H9 (cell line): Measurements from ENCODE around the gene TMEM178B. TPM values are rescaled to one million over a fixed set of nuclear protein-coding genes. Genes with fewer than 3 reads are reported as not detected.

Experiments
- DNase-seq: peaks from one replicate; pipeline ENCODE4 v3.0.0-alpha.2; 2017
- H2AFZ ChIP-seq: one replicate; pipeline ENCODE4 v1.6.1; 2013; ENCODE audit warnings: mild to moderate bottlenecking, low read length, control low read depth, moderate library complexity
- H2AK5ac ChIP-seq: 2 replicates; pipeline ENCODE4 v1.6.1; 2013; ENCODE audit warnings: low read length, control low read depth, mixed read lengths; ENCODE audit not compliant: insufficient read length
- H2BK120ac ChIP-seq: one replicate; pipeline ENCODE4 v1.6.1; 2013; ENCODE audit warnings: low read depth, mild to moderate bottlenecking, low read length, control low read depth, inconsistent platforms; ENCODE audit not compliant: poor library complexity, severe bottlenecking
- H2BK12ac ChIP-seq: 2 replicates; pipeline ENCODE4 v1.6.1; 2013; ENCODE audit warnings: low read length, control low read depth, mixed read lengths, low read depth; ENCODE audit not compliant: insufficient read length
- H2BK15ac ChIP-seq: 2 replicates; pipeline ENCODE4 v1.6.1; 2013; ENCODE audit warnings: low read depth, low read length, control low read depth
- H2BK20ac ChIP-seq: one replicate; pipeline ENCODE4 v1.6.1; 2013; ENCODE audit warnings: low read depth, mild to moderate bottlenecking, low read length, control low read depth, inconsistent platforms; ENCODE audit not compliant: poor library complexity, severe bottlenecking
- H2BK5ac ChIP-seq: 2 replicates; pipeline ENCODE4 v1.6.1; 2013; ENCODE audit warnings: low read length, control low read depth, mixed read lengths; ENCODE audit not compliant: insufficient read length
- H3K14ac ChIP-seq: 2 replicates; pipeline ENCODE4 v1.6.1; 2013; ENCODE audit warnings: low read length, control low read depth; ENCODE audit not compliant: insufficient read depth
- H3K18ac ChIP-seq: 2 replicates; pipeline ENCODE4 v1.6.1; 2013; ENCODE audit warnings: low read depth, mild to moderate bottlenecking, mixed read lengths, low read length, control low read depth; ENCODE audit not compliant: insufficient read length
- H3K23ac ChIP-seq: 2 replicates; pipeline ENCODE4 v1.6.1; 2013; ENCODE audit warnings: low read length, control low read depth, mixed read lengths, low read depth; ENCODE audit not compliant: insufficient read length
- H3K23me2 ChIP-seq: 2 replicates; pipeline ENCODE4 v1.6.1; 2013; ENCODE audit warnings: low read depth, mild to moderate bottlenecking, mixed read lengths, low read length, control low read depth; ENCODE audit not compliant: insufficient read length, poor library complexity, severe bottlenecking
- H3K27ac ChIP-seq: 2 replicates; pipeline ENCODE4 v1.5.1; 2013; ENCODE audit warnings: low read length, control low read depth, mixed read lengths, low read depth; ENCODE audit not compliant: insufficient read length
- H3K27me3 ChIP-seq: 2 replicates; pipeline ENCODE4 v1.6.1; 2013; ENCODE audit warnings: low read length, control low read depth, inconsistent platforms; ENCODE audit not compliant: insufficient read depth
- H3K4ac ChIP-seq: 2 replicates; pipeline ENCODE4 v1.6.1; 2013; ENCODE audit warnings: low read depth, mild to moderate bottlenecking, control low read depth, inconsistent platforms, low read length, moderate library complexity
- H3K4me1 ChIP-seq: 2 replicates; pipeline ENCODE4 v1.6.1; 2013; ENCODE audit warnings: low read length, control low read depth, inconsistent platforms; ENCODE audit not compliant: insufficient read depth
- H3K4me2 ChIP-seq: 2 replicates; pipeline ENCODE4 v1.6.1; 2013; ENCODE audit warnings: low read length, control low read depth, mixed read lengths; ENCODE audit not compliant: insufficient read length, insufficient read depth
- H3K56ac ChIP-seq: 2 replicates; pipeline ENCODE4 v1.6.1; 2013; ENCODE audit warnings: low read depth, mild to moderate bottlenecking, mixed read lengths, low read length, control low read depth; ENCODE audit not compliant: insufficient read length
- H3K79me1 ChIP-seq: 2 replicates; pipeline ENCODE4 v1.6.1; 2013; ENCODE audit warnings: low read depth, mild to moderate bottlenecking, moderate library complexity, low read length, control low read depth, inconsistent platforms; ENCODE audit not compliant: insufficient read depth, poor library complexity, severe bottlenecking
- H3K79me2 ChIP-seq: 2 replicates; pipeline ENCODE4 v1.6.1; 2013; ENCODE audit warnings: low read length, control low read depth, inconsistent platforms; ENCODE audit not compliant: insufficient read depth
- H3K9ac ChIP-seq: 2 replicates; pipeline ENCODE4 v1.6.1; 2013; ENCODE audit warnings: low read length, control low read depth, mixed read lengths; ENCODE audit not compliant: insufficient read length; ENCODE audit errors: extremely low read depth
- H3K9me3 ChIP-seq: one replicate; pipeline ENCODE4 v1.6.1; 2013; ENCODE audit warnings: low read depth, low read length, inconsistent platforms; ENCODE audit not compliant: control insufficient read depth
- H3T11ph ChIP-seq: one replicate; pipeline ENCODE4 v1.6.1; 2013; ENCODE audit warnings: mild to moderate bottlenecking, low read length, control low read depth, inconsistent platforms
- H4K20me1 ChIP-seq: one replicate; pipeline ENCODE4 v1.6.1; 2013; ENCODE audit not compliant: control insufficient read depth, insufficient read length, insufficient read depth
- H4K5ac ChIP-seq: 2 replicates; pipeline ENCODE4 v1.6.1; 2013; ENCODE audit warnings: low read depth, mild to moderate bottlenecking, mixed read lengths, low read length, control low read depth; ENCODE audit not compliant: insufficient read length
- H4K8ac ChIP-seq: replicated peaks from 2 replicates; pipeline ENCODE4 v1.6.1; 2013; ENCODE audit warnings: low read length, control low read depth, mixed read lengths, low read depth; ENCODE audit not compliant: insufficient read length
- H4K91ac ChIP-seq: 2 replicates; pipeline ENCODE4 v1.6.1; 2013; ENCODE audit warnings: low read depth, mild to moderate bottlenecking, moderate library complexity, mixed read lengths, low read length, control low read depth; ENCODE audit not compliant: insufficient read length
- H3K27ac Mint-ChIP-seq, 3 experiments: 2 replicates in 2 of 3; 3 replicates in 1 of 3; pipeline ENCODE4 v1.8.0; 2020 to 2021; ENCODE audit warnings: mixed read lengths in 3 of 3, mild to moderate bottlenecking in 1 of 3, moderate library complexity in 1 of 3
- H3K27me3 Mint-ChIP-seq: 2 replicates; pipeline ENCODE4 v1.8.0; 2021; ENCODE audit warnings: low read depth, mild to moderate bottlenecking, moderate library complexity, mixed read lengths
- H3K36me3 Mint-ChIP-seq, 3 experiments: 2 replicates in 2 of 3; 3 replicates in 1 of 3; pipeline ENCODE4 v1.8.0; 2020 to 2021; ENCODE audit warnings: low read depth in 3 of 3, mixed read lengths in 3 of 3; ENCODE audit not compliant: insufficient read depth in 1 of 3
- H3K4me1 Mint-ChIP-seq, 2 experiments: 2 replicates each; pipeline ENCODE4 v1.8.0; 2020; ENCODE audit warnings: mixed read lengths in 2 of 2
- H3K4me3 Mint-ChIP-seq, 2 experiments: 2 replicates in 1 of 2; 3 replicates in 1 of 2; pipeline ENCODE4 v1.8.0; 2020 to 2021; ENCODE audit warnings: mild to moderate bottlenecking in 2 of 2, mixed read lengths in 2 of 2, moderate library complexity in 1 of 2
- H3K9me3 Mint-ChIP-seq, 2 experiments: 2 replicates in 1 of 2; 3 replicates in 1 of 2; pipeline ENCODE4 v1.8.0; 2020; ENCODE audit warnings: mild to moderate bottlenecking in 2 of 2, mixed read lengths in 2 of 2, moderate library complexity in 1 of 2
- CTCF ChIP-seq: fragments of 200-600 bp; sonication (generic); conservative IDR thresholded peaks from 3 replicates; pipeline ENCODE4 v1.8.0; 2021; ENCODE audit warnings: antibody characterized with exemption, mild to moderate bottlenecking
- whole genome bisulfite sequencing: extraction: QIAGEN DNeasy Blood & Tissue Kit; methylation state at CpG from one replicate; pipeline ENCODE4 v1.1.7; 2013; ENCODE audit warnings: missing lambda C conversion rate, low lambda C conversion rate, mixed read lengths; ENCODE audit not compliant: insufficient read length; ENCODE audit errors: extremely low coverage; 5-methylcytosine and 5-hydroxymethylcytosine counted together
- total RNA-seq: library from RNA; stranded (reverse); gene quantifications from 2 replicates; pipeline ENCODE4 v1.2.1, GENCODE V29; 2021

The TMEM178B gene
- total RNA-seq, 1 experiment from 2014 or later, result 11.3 TPM

GRCh38 chr7:141156407-141156806 lies 82.5 kb downstream of the TMEM178B start:
- H4K20me1 ChIP-seq, result no peaks in the 10 kb centered on the region
- H3K4me1 ChIP-seq, result no peaks in the 10 kb centered on the region
- TF ChIP-seq CTCF, result no peak
- H3K14ac ChIP-seq, result no peak overlapping the region
- H3K9me3 ChIP-seq, result no peaks in the 10 kb centered on the region
- H3K27ac ChIP-seq, result no peak overlapping the region
- H3K27me3 Mint-ChIP-seq, result no peaks in the 10 kb centered on the region
- no peaks in the 10 kb centered on the region for H3K9me3 Mint-ChIP-seq
- no peak overlapping the region for H2AFZ ChIP-seq
- no peak overlapping the region for H3K4ac ChIP-seq
- peaks cover 6 to 7% of the 10 kb centered on the region in 2 experiments; a peak in 3 of 4 replicates for H3K4me1 Mint-ChIP-seq
- no peaks in the 10 kb centered on the region for H3K79me2 ChIP-seq
- H3K18ac ChIP-seq, result no peak overlapping the region
- no peak overlapping the region for H2BK12ac ChIP-seq
- no peak overlapping the region for H3K4me3 Mint-ChIP-seq
- H2BK120ac ChIP-seq, result no peak overlapping the region
- no peak overlapping the region for H3K23ac ChIP-seq
- no peaks in the 10 kb centered on the region for H3K27me3 ChIP-seq
- no peak overlapping the region for H2BK5ac ChIP-seq
- DNase-seq, result no peak
- no peak overlapping the region for H2AK5ac ChIP-seq
- H3T11ph ChIP-seq, result no peak overlapping the region
- H4K91ac ChIP-seq, result no peak overlapping the region
- no peak overlapping the region for H4K8ac ChIP-seq
- H2BK20ac ChIP-seq, result no peak overlapping the region
- no peak overlapping the region for H2BK15ac ChIP-seq
- no peaks in the 10 kb centered on the region for H3K23me2 ChIP-seq
- no peak overlapping the region for H3K56ac ChIP-seq
- H4K5ac ChIP-seq, result no peak overlapping the region
- no peak overlapping the region for H3K4me2 ChIP-seq
- no peak overlapping the region for H3K9ac ChIP-seq
- no peaks in the 10 kb centered on the region; a peak in 1 of 7 replicates for H3K36me3 Mint-ChIP-seq
- H3K79me1 ChIP-seq, result peaks cover 4% of the 10 kb centered on the region
- WGBS, result no CpG with 5 or more reads among the region's 4 CpGs
- H3K27ac Mint-ChIP-seq, result no peak overlapping the region
